HG03103 (cell line): ENCODE results near the gene NFKBIL1.
"Not testable (repeated sequence)": the region's sequence is repeated elsewhere in the genome, so short reads cannot be mapped to it uniquely, and the experiment has no call there.

ENCODE experiments used
- ATAC-seq: cut with Tn5 transposase; IDR thresholded peaks from one replicate; pipeline ENCODE4 v1.9.1; 2021; ENCODE audit warnings: low read depth; ENCODE audit not compliant: unreplicated experiment

Gene NFKBIL1

GRCh38 chr6:31534011-31534410 is 13.4 kb upstream of the NFKBIL1 start:
- no peak for ATAC-seq

DNA sequence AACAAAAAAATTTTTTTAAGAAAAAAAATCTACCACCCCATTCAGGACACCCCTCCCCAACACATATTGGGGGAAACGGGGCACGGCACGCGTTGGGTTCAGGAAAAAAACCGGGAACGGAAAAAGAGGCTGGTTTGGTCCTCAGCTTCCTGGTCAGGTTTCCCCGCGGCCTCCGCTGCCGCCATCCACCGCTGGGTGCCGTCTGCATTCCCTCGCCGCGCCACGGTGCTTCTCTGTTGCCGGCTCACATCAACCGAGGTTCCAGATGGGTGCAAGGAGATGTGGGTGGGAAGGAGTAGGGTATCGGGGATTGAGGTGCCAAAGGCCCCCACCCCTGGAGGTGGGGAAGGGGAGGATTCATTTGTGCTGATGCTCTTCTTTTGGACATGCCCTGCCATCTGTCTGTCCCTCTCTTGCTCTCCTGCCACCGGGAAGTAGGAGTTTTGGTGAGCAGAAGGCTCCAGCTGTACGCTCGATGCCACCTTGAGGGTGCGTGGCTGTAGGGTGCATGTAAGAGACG is 12.8 kb upstream of the NFKBIL1 start:
- no peak for ATAC-seq

GRCh38 chr6:31535538-31536324 is 11.7 kb upstream of the NFKBIL1 start:
- no peak for ATAC-seq

- no peak for ATAC-seq
Observed at GRCh38 chr6:31538805-31539400, 8.5 kb upstream of the NFKBIL1 start.

DNA sequence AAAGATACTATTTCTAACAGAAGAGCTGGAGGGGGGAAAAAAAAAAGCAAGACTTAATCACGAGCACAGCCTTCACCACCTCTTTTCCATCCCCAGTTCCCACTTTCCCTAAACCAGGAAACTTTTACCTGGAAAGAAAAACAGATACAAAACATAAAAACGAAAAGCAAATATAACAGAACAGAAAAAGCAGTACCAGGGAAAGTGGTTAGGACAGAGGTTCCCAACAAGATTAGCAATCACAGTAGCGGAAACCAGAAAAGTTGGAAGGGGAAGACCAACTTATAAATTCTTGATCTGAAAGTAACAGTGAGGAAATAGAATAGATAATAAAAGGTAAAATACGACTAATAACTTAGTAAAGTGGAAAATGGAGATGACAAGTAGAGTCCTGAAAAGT is 6.8 kb upstream of the NFKBIL1 start:
- ATAC-seq, result no peak

DNA sequence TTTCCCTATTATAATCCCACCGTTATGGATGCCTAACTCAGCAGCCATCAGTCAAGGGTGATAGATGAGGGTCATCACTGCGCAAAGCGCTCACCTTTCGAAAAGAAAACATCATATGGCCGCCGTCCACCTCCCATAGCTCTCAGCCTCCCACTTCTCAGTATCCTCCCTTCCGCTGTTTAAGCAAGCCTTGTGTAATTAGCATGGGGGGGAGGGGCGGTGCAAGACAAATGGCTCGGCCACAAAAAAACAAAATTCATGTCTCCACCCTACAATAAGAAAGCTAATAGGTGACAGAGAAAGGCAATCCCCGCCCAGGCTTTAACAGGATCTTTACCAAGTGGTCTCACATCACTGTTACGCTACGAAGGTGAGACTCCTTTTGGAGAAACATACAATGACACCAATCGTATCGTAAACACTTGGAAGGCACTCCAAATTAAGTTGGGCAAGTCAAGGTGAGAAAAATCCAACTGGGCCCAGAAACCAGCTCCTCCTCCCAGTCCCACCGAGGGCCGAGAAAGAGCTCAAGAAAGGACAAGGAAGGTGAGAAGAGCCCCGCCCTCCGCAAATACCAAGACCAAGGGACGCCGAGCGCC is 6.2 kb upstream of the NFKBIL1 start:
- peak; percentile 18 for ATAC-seq

DNA sequence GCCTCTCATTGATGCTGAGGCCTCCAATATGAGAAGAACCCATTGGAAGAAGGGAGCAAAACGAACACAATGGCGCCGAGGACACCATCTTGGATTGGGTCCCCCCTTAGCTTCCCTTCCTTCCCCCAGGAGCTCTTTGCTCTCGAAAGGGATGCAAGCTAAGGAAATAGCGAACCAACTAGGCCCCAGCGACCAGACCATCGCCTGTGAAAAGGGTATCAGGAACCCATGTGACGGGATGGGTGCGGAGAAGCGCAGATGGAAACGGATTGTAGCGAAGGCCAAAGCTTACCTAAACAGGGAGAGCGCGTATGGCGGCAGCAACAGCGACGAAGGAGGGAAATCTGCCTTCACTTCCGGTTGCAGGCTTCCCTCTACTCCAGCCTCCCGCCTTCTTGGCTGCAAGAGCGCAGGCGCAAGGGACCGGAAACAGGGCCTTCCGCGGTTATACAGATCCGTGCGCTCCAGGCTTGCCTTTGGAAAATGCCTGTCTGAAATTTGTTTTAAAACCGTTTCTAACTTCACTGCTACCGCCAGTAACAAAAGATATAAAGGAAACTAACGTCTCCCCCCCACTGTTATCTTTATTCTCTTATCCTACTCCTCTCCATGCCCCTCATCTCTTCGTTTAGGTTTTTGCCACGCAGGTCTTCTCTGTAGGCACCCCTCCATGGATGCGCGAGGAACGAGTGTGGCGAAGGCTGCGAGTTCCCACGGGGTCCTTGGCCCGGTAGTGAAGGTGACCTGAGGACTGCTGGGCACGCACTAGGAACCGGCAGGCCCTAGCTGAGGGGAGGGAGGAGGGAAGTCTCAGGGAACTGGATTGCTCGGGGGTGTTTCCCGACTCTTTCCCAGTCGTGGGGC is 5.5 kb upstream of the NFKBIL1 start, which contains the start of gene DDX39B:
TSS of gene DDX39B (minus strand) at position 346 of the 864 bp plus-strand sequence. CDS start 1,471 bp downstream, outside the sequence.
- ATAC-seq, result peak; percentile 56

- ATAC-seq, result no peak
Observed at GRCh38 chr6:31543639-31544038, 3.8 kb upstream of the NFKBIL1 start.

- ATAC-seq, result no peak
Observed at GRCh38 chr6:31544676-31545075, 2.7 kb upstream of the NFKBIL1 start.

DNA sequence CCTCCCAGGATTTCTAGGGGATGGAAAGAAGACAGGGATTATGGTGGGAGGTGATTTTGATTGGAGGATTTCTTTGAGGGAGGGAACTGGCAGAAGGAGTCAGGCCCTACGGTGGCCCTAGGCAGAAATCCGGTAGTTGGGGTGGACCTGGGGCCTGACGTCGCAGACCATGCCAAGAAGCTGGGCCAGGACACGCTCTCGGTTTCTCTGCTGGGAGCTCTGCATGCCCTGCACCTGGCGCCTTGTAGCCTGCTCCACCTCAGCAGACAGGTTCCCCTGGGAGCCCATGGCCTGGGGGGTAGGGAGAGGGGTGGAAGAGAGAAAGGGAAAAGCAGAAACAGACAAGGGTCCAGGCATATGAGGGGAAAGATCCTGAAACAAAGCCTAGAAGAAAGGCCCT is 2.1 kb upstream of the NFKBIL1 start:
- no peak for ATAC-seq

DNA sequence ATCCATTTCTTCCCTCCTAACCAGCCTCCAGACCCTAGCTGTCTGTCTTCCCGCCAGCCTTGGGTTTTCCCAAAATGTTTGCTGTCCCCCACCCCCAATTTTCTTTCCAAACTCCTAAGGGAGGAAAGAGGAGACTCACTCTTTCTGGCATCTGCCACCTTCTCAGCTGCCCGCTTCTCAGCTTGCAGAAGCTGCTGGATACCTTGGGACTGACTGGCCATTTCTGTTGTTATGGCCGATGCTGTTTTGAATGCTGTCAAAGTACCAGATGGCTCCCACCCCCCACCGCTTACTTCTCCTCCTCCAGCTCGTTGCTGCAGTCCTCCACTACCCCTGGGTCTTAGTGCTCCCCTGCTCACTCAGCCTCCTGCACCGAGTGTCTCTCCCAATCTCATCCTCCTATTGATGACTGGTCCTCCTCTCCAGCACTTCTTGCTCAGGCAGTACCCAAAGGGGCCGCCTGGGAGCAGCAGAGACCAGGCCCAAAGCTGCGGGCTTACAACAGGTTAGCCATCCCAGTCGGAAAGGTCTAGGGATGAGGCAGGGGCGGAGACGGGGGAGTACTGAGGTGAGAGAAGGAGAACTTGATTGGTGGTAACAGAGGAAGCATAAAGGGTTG is 960 bp upstream of the NFKBIL1 start, which contains the start of gene ATP6V1G2:
TSS of gene ATP6V1G2 (minus strand) at position 270 of the 619 bp plus-strand sequence. CDS start at position 221, 49 bp downstream.
- peak; percentile 44 for ATAC-seq

DNA sequence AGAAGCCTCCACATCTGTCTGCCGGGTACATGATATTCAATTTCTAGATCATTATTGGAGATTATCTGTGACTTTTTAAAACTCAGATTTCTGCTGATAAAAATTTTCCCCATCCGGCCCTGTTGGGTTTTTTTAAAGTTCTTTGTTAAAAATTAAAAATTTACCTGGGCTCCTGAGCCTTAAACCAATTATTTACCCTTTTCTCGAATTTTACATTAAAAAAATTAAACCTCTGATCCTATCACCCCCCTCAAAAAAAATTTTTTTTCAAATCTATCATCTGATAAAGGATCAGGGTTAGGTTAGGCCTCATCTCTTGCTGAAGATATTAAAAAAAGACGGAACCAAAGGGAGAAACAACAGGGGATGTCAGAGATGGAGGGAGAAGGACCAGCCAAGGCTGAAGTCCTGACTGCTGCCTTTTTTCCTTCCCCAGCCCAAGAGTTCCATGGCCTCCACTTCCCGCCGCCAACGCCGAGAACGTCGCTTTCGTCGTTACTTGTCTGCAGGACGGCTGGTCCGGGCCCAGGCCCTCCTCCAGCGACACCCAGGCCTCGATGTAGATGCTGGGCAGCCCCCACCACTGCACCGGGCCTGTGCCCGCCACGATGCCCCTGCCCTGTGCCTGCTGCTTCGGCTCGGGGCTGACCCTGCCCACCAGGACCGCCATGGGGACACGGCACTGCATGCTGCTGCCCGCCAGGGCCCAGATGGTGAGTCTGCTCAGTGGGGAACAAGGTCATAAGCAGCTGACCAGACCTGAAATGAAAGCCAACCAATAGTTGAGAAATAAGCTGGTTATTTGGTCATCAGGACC is 527 bp downstream of the NFKBIL1 start:
- ATAC-seq, result no peak

- no peak for ATAC-seq
Observed at GRCh38 chr6:31548544-31548873, 1.1 kb downstream of the NFKBIL1 start.

GRCh38 chr6:31551371-31551770 is 4.0 kb downstream of the NFKBIL1 start:
- not testable (repeated sequence) for ATAC-seq

- ATAC-seq, result no peak
Observed at GRCh38 chr6:31556307-31556706, 8.9 kb downstream of the NFKBIL1 start.

DNA sequence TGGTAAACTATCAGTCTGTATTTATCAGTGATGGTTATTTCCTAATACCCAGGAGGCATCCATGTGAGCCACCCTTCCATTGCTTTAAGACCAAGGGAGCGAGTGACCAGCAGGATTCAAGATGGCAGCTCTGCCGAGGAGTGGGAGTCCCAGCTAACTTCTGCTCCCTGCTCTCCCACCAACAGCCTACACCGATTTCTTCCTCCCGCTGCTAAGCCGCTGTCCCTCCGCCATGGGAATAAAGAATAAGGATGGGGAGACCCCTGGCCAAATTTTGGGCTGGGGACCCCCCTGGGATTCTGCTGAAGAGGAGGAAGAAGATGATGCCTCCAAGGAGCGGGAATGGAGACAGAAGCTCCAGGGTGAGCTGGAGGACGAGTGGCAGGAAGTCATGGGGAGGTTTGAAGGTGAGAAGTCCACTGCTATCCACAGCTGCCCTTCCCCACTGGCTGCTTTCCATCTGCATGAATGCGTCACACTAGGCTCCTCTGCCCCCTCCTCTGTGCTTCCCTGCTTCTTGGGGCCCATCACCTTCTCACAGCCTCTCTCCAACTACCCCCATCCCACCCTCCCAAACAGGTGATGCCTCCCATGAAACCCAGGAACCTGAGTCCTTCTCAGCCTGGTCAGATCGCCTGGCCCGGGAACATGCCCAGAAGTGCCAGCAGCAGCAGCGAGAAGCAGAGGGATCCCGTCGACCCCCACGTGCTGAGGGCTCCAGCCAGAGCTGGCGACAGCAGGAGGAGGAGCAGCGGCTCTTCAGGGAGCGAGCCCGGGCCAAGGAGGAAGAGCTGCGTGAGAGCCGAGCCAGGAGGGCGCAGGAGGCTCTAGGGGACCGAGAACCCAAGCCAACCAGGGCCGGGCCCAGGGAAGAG is 10.3 kb downstream of the NFKBIL1 start:
- no peak for ATAC-seq

GRCh38 chr6:31558318-31558625 is 10.9 kb downstream of the NFKBIL1 start:
- ATAC-seq, result no peak
